Measurements from ENCODE around the gene KIF6. TPM values are rescaled to one million over a fixed set of nuclear protein-coding genes. Genes with fewer than 3 reads are reported as not detected.

Gene KIF6
- total RNA-seq, 4 donors from 2014 or later, result 0.26 to 1.8 (median 1.6) TPM; not detected in 1

GRCh38 chr6:39428816-39429215 lies 296.4 kb downstream of the KIF6 start:
- H3K27ac ChIP-seq, result no peak overlapping the region
- no peak for DNase-seq
- TF ChIP-seq POLR2A (IDR thresholded peaks at IDR 0.05), result no peak
- no peak for TF ChIP-seq CTCF (IDR thresholded peaks at IDR 0.05)
- H3K9me3 ChIP-seq, result no peaks in the 10 kb centered on the region
- no peaks in the 10 kb centered on the region for H3K27me3 ChIP-seq
- H3K36me3 ChIP-seq, result no peaks in the 10 kb centered on the region
- intact Hi-C loops (cut with DNase I; ENCODE audit: low total_unique reads), result no loop called here
- no peaks in the 10 kb centered on the region for H3K4me1 ChIP-seq
- H3K4me3 ChIP-seq, result no peak overlapping the region

GRCh38 chr6:39428152-39428551 lies 297.1 kb downstream of the KIF6 start:
- Histone ChIP-seq H3K4me3 (no peak overlapping the region), H3K9me3 (no peaks in the 10 kb centered on the region), H3K4me1 (no peaks in the 10 kb centered on the region), H3K36me3 (no peaks in the 10 kb centered on the region), H3K27ac (no peak overlapping the region), H3K27me3 (no peaks in the 10 kb centered on the region)
- DNase-seq, result no peak
- TF ChIP-seq POLR2A (IDR thresholded peaks at IDR 0.05) (no peak), CTCF (IDR thresholded peaks at IDR 0.05) (no peak)
- intact Hi-C loops (cut with DNase I; ENCODE audit: low total_unique reads), result no loop called here

GRCh38 chr6:39426073-39426456 lies 299.1 kb downstream of the KIF6 start:
- peak overlapping the region in 1 of 2 donors; percentile 45 for H3K27ac ChIP-seq
- TF ChIP-seq POLR2A (IDR thresholded peaks at IDR 0.05) (no peak), CTCF (IDR thresholded peaks at IDR 0.05) (no peak)

GRCh38 chr6:39425346-39426072 lies 299.7 kb downstream of the KIF6 start:
- H3K4me3 ChIP-seq, result no peak overlapping the region
- H3K27ac ChIP-seq, result peak overlapping the region in 1 of 2 donors; percentile 45
- no peak for TF ChIP-seq CTCF (IDR thresholded peaks at IDR 0.05)
- no peak for TF ChIP-seq POLR2A (IDR thresholded peaks at IDR 0.05)
- no peaks in the 10 kb centered on the region for H3K9me3 ChIP-seq
- H3K4me1 ChIP-seq, result no peaks in the 10 kb centered on the region
- H3K36me3 ChIP-seq, result no peaks in the 10 kb centered on the region
- no peaks in the 10 kb centered on the region for H3K27me3 ChIP-seq
- intact Hi-C loops (cut with DNase I; ENCODE audit: low total_unique reads), result no loop called here
- DNase-seq, result no peak

More at GRCh38 chr6:39426073-39426456, 299.1 kb downstream of the KIF6 start:
- Histone ChIP-seq H3K4me1 (no peaks in the 10 kb centered on the region), H3K36me3 (no peaks in the 10 kb centered on the region), H3K9me3 (no peaks in the 10 kb centered on the region), H3K4me3 (no peak overlapping the region), H3K27me3 (no peaks in the 10 kb centered on the region)
- no peak for DNase-seq
- intact Hi-C loops (cut with DNase I; ENCODE audit: low total_unique reads), result no loop called here

GRCh38 chr6:39424831-39425230 lies 300.4 kb downstream of the KIF6 start:
- DNase-seq, result no peak
- Histone ChIP-seq H3K36me3 (no peaks in the 10 kb centered on the region), H3K4me1 (no peaks in the 10 kb centered on the region), H3K27ac (no peak overlapping the region), H3K4me3 (no peak overlapping the region), H3K9me3 (no peaks in the 10 kb centered on the region), H3K27me3 (no peaks in the 10 kb centered on the region)
- TF ChIP-seq POLR2A (IDR thresholded peaks at IDR 0.05) (no peak), CTCF (IDR thresholded peaks at IDR 0.05) (no peak)
- intact Hi-C loops (cut with DNase I; ENCODE audit: low total_unique reads), result no loop called here

All from uterus (tissue), 4 donors.